ENCODE measurements around the gene CCDC28A. TPM values are rescaled to one million over a fixed set of nuclear protein-coding genes. Genes with fewer than 3 reads are reported as not detected.

The CCDC28A gene
- polyA plus RNA-seq, 3 donors from 2014 or later: 31.5 to 46.2 (median 31.7) TPM

DNA sequence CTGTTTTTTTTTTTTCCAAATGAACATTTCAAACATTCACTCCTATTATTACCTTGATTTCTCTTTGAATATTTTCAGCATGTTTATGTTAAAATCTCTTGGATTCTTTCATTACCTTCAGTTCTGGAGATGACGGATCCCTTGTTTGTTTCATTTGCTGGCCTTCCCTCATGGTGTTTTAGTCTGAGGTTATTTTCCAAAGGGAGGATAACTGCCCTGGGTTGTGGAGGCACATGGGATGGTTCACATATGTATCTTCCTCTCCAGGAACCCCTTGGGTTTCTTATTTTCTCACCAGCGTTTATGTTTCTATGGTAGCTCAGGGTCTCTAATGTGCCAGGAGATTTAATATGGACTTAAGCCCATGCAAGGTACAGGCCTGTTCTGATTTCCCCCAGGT is 58.6 kb downstream of the CCDC28A start:
- no peaks in the 10 kb centered on the region for H3K9me3 Mint-ChIP-seq

GRCh38 chr6:138833816-138834539 is 60.4 kb downstream of the CCDC28A start:
- Mint-ChIP-seq H3K27me3 (ENCODE audit: low read depth in 3 of 3) (no peaks in the 10 kb centered on the region), H3K9me3 (no peaks in the 10 kb centered on the region), H3K4me3 (no peak overlapping the region), H3K4me1 (no peaks in the 10 kb centered on the region), H3K27ac (no peak overlapping the region), H3K36me3 (no peaks in the 10 kb centered on the region)
- DNase-seq: no peak

More for the DNA sequence above, 58.6 kb downstream of the CCDC28A start:
- DNase-seq: no peak
- Mint-ChIP-seq H3K4me3 (no peak overlapping the region), H3K36me3 (no peaks in the 10 kb centered on the region), H3K27me3 (ENCODE audit: low read depth in 3 of 3) (peaks cover 0 to under 1% (median 0%) of the 10 kb centered on the region in 3 donors), H3K4me1 (no peaks in the 10 kb centered on the region), H3K27ac (no peak overlapping the region)

DNA sequence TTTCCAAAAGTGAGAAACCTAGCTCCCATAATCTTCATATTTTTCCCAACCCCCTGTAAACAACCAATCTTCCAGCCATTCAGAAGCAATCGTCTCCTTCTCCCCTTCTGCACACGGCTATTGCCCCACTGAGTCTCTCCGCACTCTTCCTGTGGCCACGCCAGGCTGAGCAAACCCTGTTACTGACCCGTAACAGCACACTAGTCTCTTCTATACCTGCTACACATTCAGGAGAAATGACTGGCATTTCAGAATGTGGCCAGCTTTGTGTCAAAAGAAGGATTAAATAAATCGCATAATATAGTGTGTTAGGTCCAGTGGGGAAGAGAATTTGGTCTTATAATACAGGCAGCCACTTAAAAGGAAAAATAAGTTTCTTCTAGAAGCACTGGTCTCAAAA is 63.7 kb downstream of the CCDC28A start:
- DNase-seq: no peak
- H3K4me1 Mint-ChIP-seq: no peaks in the 10 kb centered on the region
- no peak overlapping the region for H3K4me3 Mint-ChIP-seq
- H3K9me3 Mint-ChIP-seq: no peaks in the 10 kb centered on the region
- H3K36me3 Mint-ChIP-seq: no peaks in the 10 kb centered on the region
- no peaks in the 10 kb centered on the region for H3K27me3 Mint-ChIP-seq (ENCODE audit: low read depth in 3 of 3)
- H3K27ac Mint-ChIP-seq: no peak overlapping the region

Other genes with a start within 250 kb of the CCDC28A start
- gene ECT2L, start 22.3 kb downstream of the CCDC28A start, polyA plus RNA-seq: not detected
- 10 to 100 TPM; 14.3 to 25.6 (median 18.2) TPM for gene REPS1, start 214.5 kb downstream of the CCDC28A start, polyA plus RNA-seq

Measured in immature natural killer cell (primary cell).